ENCODE results near the gene NANP. TPM values are rescaled to one million over a fixed set of nuclear protein-coding genes. Genes with fewer than 3 reads are reported as not detected.

NANP gene, protein sequence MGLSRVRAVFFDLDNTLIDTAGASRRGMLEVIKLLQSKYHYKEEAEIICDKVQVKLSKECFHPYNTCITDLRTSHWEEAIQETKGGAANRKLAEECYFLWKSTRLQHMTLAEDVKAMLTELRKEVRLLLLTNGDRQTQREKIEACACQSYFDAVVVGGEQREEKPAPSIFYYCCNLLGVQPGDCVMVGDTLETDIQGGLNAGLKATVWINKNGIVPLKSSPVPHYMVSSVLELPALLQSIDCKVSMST
- 7.0 and 7.2 TPM in 2 replicates for total RNA-seq (2013; cell fraction: nucleolus; rRNA removed)
- total RNA-seq (2014; rRNA removed) (4.7 and 5.8 TPM in 2 replicates), total RNA-seq (2014; rRNA removed; fragmentation: Illumina TruSeq; extraction: Trizol) (5.1 and 5.2 TPM in 2 replicates), total RNA-seq (2021) (4.6 and 5.1 TPM in 2 replicates), polyA plus RNA-seq (2011; rRNA removed) (5.7 and 7.3 TPM in 2 replicates), polyA plus RNA-seq (2014; fragmentation: Illumina TruSeq; extraction: Trizol) (6.5 and 7.6 TPM in 2 replicates), polyA plus RNA-seq (2014; fragmentation: Nextera tagmentation; extraction: Ambion mirVana) (1 to 10 TPM; 4.2 to 4.6 TPM), polyA plus RNA-seq (2014; rRNA removed) (4.1 and 4.4 TPM in 2 replicates), polyA plus RNA-seq (2016; fragmentation: Nextera tagmentation; extraction: Ambion mirVana) (1 to 10 TPM; 5.4 to 6.7 TPM), polyA minus RNA-seq (2011; rRNA and poly(A)+ RNA removed) (3.7 and 4.5 TPM in 2 replicates), Bru-seq, nascent RNA (percentile 73 among the genes with signal in this experiment), BruChase-seq, experiment 1, labeled RNA remaining after a 6-hour chase (percentile 50 among the genes with signal in this experiment), BruChase-seq, experiment 2, labeled RNA remaining after a 2-hour chase (percentile 68 among the genes with signal in this experiment)
- 1.8 TPM for polyA plus RNA-seq (2011; ENCODE audit: low read depth)
- polyA plus RNA-seq (2011; cell fraction: cytosol; rRNA removed): 3.7 and 4.7 TPM in 2 replicates
- polyA plus RNA-seq (2011; cell fraction: nucleus; rRNA removed): 1.5 and 1.9 TPM in 2 replicates
- polyA plus RNA-seq (2012): 2.2 and 2.6 TPM in 2 replicates
- 1.7 and 1.8 TPM in 2 replicates for polyA minus RNA-seq (2011; cell fraction: cytosol; rRNA and poly(A)+ RNA removed)
- 1.8 and 2.6 TPM in 2 replicates for polyA minus RNA-seq (2011; cell fraction: nucleus; rRNA and poly(A)+ RNA removed)
- long read RNA-seq, experiment 1, transcript NANP-201 (2 exons, 3,964 nt): major isoform, 9 of 9 reads
- long read RNA-seq, experiment 1, partial matches to known transcripts: 0 of 9 reads
- long read RNA-seq, experiment 1, other reads (novel, unspliced or antisense): 0 of 9 reads
- long read RNA-seq, experiment 2, transcript NANP-201 (2 exons, 3,964 nt): major isoform, 24 of 26 reads
- long read RNA-seq, experiment 2, partial matches to known transcripts: 0 of 26 reads
- long read RNA-seq, experiment 2, other reads (novel, unspliced or antisense): 2 of 26 reads

DNA sequence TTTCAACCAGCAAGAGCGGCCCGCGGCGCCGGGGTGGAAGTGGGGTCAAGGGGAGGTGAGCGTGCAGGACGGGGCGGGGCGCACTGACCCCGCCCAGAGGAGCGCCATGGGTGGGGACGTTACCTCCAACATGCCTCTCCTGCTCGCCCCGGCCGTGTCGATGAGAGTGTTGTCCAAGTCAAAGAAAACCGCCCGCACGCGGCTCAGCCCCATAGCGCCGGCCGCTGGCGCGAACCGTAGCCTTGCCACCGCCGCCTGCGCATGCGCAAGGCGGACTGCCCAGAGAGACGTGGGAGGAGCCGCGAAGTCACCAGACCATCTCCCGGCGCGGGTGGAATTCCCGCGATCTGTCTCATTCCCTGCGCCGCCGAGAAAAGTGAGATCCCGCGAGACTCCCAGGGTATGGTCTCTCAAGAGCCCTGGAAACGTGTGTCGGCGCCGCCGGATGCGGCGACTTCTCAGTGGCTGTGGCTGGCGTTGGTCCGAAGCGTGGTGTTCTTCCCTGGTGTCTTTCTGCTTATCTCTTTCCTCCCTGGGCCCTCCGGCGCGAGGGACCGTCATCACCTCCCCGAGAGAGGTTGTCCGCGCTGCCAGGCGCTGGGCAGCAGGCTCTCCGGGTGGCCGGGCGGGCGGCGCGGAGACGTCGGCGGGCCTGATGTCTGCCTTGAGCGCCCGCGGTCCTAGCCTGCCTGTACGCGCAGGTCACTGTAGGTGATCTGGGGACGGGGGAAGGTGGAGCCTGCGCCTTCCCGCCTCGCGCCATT, at the start of gene NANP:
Gene NANP, minus strand, starts transcription at position 279 of the 764 bp plus-strand sequence. Its CDS starts 66 bp downstream, at position 213.
- Histone ChIP-seq H3K4me2 (ENCODE audit: control insufficient read depth, insufficient read depth) (peak within 1 kb of the TSS; percentile 97), H2AFZ (ENCODE audit: control insufficient read depth, low read depth, low read length) (peak within 1 kb of the TSS; percentile 86), H3K9me3 (replicated peaks; ENCODE audit: control insufficient read depth, insufficient read depth, low read length) (peaks cover 2% of the 10 kb centered on the region; the same call in 1 of the 3 replicates), H4K20me1 (ENCODE audit: control insufficient read depth, insufficient read depth) (no peaks in the 10 kb centered on the region), H3K4me1 (ENCODE audit: control insufficient read depth, insufficient read depth, low read length) (peaks cover 3% of the 10 kb centered on the region; the same call in 1 of the 2 replicates), H3K9ac (ENCODE audit: control insufficient read depth, insufficient read depth, low read length) (peak within 1 kb of the TSS; percentile 93), H3K79me2 (ENCODE audit: control insufficient read depth, insufficient read depth, low read length) (peaks cover 20% of the 10 kb centered on the region), H3K4me3 (peak within 1 kb of the TSS; percentile 86), H3K27ac (ENCODE audit: control insufficient read depth, insufficient read depth) (peak within 1 kb of the TSS; percentile 93), H3K27me3 (replicated peaks in 1 of 2; ENCODE audit: control insufficient read depth in 2 of 2, insufficient read depth in 2 of 2, low read length in 1 of 2) (no peaks in the 10 kb centered on the region), H3K36me3 (ENCODE audit: control insufficient read depth in 2 of 2, insufficient read depth in 2 of 2, low read length in 1 of 2) (no peaks in the 10 kb centered on the region)
- ChIA-PET POLR2A (no interaction called here), CTCF (no interaction called here), SMC1A (ENCODE audit: uncharacterized antibody, unreplicated experiment) (interaction anchor here (1.2 kb wide), 1 partner anchor 68 kb away, joined by 3 read pairs; no protein-coding TSS in a partner anchor), RAD21 (ENCODE audit: unreplicated experiment) (no interaction called here)
- peak; percentile 96 for FAIRE-seq
- in situ Hi-C loops (cut with MboI) (loop anchor here (5.0 to 25.0 kb wide), 3 partner anchors 73 to 538 kb away; partner anchors contain the start of gene ZNF337), intact Hi-C loops (cut with micrococcal nuclease; ENCODE audit: unreplicated experiment) (loop anchor here (1.0 to 10.0 kb wide), 3 partner anchors 72 to 309 kb away; partner anchors contain the start of gene ZNF337)
- DNase-seq (ENCODE audit: low read depth, low spot score): peak; percentile 86
- ATAC-seq: peak; percentile 88
- no TSS peak for BruUV-seq (replicated peaks)
- under 1% methylated on average over 81 of the region's 81 CpGs for WGBS (ENCODE audit: insufficient coverage, insufficient replicate concordance, low lambda C conversion rate, missing lambda C conversion rate)
- TF ChIP-seq, protein P1, sequence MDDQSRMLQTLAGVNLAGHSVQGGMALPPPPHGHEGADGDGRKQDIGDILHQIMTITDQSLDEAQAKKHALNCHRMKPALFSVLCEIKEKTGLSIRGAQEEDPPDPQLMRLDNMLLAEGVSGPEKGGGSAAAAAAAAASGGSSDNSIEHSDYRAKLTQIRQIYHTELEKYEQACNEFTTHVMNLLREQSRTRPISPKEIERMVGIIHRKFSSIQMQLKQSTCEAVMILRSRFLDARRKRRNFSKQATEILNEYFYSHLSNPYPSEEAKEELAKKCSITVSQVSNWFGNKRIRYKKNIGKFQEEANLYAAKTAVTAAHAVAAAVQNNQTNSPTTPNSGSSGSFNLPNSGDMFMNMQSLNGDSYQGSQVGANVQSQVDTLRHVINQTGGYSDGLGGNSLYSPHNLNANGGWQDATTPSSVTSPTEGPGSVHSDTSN (IDR thresholded peaks at IDR 0.05; ENCODE audit: insufficient replicate concordance, low read depth, low read length): peak; percentile 13
- TF ChIP-seq CHD2 (IDR thresholded peaks at IDR 0.05; ENCODE audit: borderline replicate concordance, low read depth, low read length): peak; percentile 99
- TF ChIP-seq MEF2A (IDR thresholded peaks at IDR 0.05; ENCODE audit: insufficient read depth, low read depth, low read length): no peak
- TF ChIP-seq POLR2A (IDR thresholded peaks at IDR 0.05; ENCODE audit: low read depth, low read length): peak; percentile 86
- peak; percentile 93 for TF ChIP-seq CBFB (IDR thresholded peaks at IDR 0.05; ENCODE audit: low read depth)
- TF ChIP-seq, protein P2, sequence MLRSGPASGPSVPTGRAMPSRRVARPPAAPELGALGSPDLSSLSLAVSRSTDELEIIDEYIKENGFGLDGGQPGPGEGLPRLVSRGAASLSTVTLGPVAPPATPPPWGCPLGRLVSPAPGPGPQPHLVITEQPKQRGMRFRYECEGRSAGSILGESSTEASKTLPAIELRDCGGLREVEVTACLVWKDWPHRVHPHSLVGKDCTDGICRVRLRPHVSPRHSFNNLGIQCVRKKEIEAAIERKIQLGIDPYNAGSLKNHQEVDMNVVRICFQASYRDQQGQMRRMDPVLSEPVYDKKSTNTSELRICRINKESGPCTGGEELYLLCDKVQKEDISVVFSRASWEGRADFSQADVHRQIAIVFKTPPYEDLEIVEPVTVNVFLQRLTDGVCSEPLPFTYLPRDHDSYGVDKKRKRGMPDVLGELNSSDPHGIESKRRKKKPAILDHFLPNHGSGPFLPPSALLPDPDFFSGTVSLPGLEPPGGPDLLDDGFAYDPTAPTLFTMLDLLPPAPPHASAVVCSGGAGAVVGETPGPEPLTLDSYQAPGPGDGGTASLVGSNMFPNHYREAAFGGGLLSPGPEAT (IDR thresholded peaks at IDR 0.05; ENCODE audit: low read depth): peak; percentile 58; the same call in 1 of the 2 replicates
- TF ChIP-seq DPF2 (IDR thresholded peaks at IDR 0.05): peak; percentile 32
- TF ChIP-seq KAT2A (conservative IDR thresholded peaks at IDR 0.05; ENCODE audit: control insufficient read depth, low read depth, low read length): no peak
- TF ChIP-seq RUNX3 (IDR thresholded peaks at IDR 0.05; ENCODE audit: low read length): peak; percentile 74
- no peak for TF ChIP-seq NFYA (IDR thresholded peaks at IDR 0.05; ENCODE audit: borderline replicate concordance, low read depth, low read length)
- TF ChIP-seq POU2F2 (IDR thresholded peaks at IDR 0.05; ENCODE audit: borderline replicate concordance, low read depth, low read length): peak; percentile 81; the same call in 2 of the 3 replicates

Measured in GM12878 (cell line).